ENCODE results near the gene ISLR. TPM values are rescaled to one million over a fixed set of nuclear protein-coding genes. Genes with fewer than 3 reads are reported as not detected.

Gene ISLR
- total and polyA plus RNA-seq, 2 experiments from 2014 or later: 125 to 127 TPM

DNA sequence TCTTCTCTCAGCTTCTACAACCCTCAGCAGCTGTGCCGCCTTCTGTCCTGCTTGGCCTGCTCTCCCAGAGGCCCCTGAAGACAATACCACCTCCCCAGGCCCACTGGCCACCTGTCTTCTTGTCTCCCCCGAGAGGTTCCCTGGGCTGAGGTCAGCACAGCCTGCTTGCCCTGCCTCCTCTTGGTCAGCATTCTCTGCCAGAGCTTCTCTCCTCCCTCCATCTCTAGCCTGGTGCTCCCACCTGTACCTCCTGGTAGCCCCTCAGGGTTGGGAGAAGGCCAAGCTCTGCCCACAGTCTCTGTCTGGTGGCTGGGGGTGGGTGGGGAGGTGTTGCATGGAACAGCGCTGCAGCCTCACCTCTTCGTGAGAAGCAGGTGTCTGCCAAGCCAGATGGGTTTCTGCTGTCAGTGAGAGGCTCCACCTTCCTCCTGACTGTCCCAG lies 5.6 kb upstream of the ISLR start:
- Histone ChIP-seq H3K4me1 (ENCODE audit: insufficient read depth) (peaks cover 4% of the 10 kb centered on the region; the same call in 1 of the 2 replicates), H3K27ac (no peak overlapping the region), H3K79me2 (ENCODE audit: insufficient read depth) (no peaks in the 10 kb centered on the region), H3K36me3 (ENCODE audit: low read depth) (no peaks in the 10 kb centered on the region), H2AFZ (no peak overlapping the region), H3K4me3 (no peak overlapping the region), H3K9me3 (ENCODE audit: low read depth) (no peaks in the 10 kb centered on the region), H3K27me3 (replicated peaks; ENCODE audit: insufficient read depth) (no peaks in the 10 kb centered on the region), H3K9me2 (ENCODE audit: insufficient read depth) (no peaks in the 10 kb centered on the region), H3K4me2 (ENCODE audit: unreplicated experiment) (no peak overlapping the region), H3F3A (ENCODE audit: insufficient read depth) (no peaks in the 10 kb centered on the region), H3K9ac (no peak overlapping the region), H4K20me1 (ENCODE audit: insufficient read depth) (no peaks in the 10 kb centered on the region)
- no peak for DNase-seq
- in situ Hi-C loops (cut with MboI): no loop called here
- WGBS, 2 experiments (ENCODE audit: low coverage in 1 of 2, low lambda C conversion rate in 2 of 2, missing lambda C conversion rate in 2 of 2): 82 to 87% methylated on average over 4 of the region's 4 CpGs
- TF ChIP-seq EZH2 (IDR thresholded peaks at IDR 0.05; ENCODE audit: insufficient read depth, poor library complexity, severe bottlenecking) (no peak), EZH2phosphoT487 (IDR thresholded peaks at IDR 0.05; ENCODE audit: insufficient read depth, low read depth) (no peak)

DNA sequence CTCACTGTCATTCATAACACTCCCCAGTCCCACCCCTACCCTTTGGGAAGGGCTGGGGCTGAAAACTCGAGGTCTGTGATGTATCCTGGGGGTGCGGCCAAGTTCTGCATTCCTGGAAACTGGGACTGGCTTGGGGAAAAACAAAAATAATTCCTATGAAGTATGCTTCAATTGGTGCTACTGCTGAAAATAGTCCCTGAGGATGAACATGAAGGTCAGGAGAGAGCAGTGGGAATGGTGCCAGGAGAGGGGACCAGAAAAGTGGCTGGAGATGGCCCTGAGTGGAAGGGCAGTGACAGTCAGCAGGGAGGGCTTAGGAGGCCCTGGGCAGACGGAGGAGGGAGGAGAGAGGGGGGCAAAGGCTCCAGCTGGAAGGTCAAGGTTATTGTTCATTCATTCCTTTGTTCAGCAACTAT lies 4.8 kb upstream of the ISLR start:
- Histone ChIP-seq H3F3A (ENCODE audit: insufficient read depth) (0 out of 2 replicates have a peak, but pooled peaks cover 4% of the 10 kb centered on the region), H3K4me1 (ENCODE audit: insufficient read depth) (peaks cover 11% of the 10 kb centered on the region), H3K4me3 (no peak overlapping the region), H3K4me2 (ENCODE audit: unreplicated experiment) (no peak overlapping the region), H3K27me3 (replicated peaks; ENCODE audit: insufficient read depth) (no peaks in the 10 kb centered on the region), H3K9ac (no peak overlapping the region), H3K36me3 (ENCODE audit: low read depth) (no peaks in the 10 kb centered on the region), H3K79me2 (ENCODE audit: insufficient read depth) (no peaks in the 10 kb centered on the region), H3K27ac (no peak overlapping the region), H2AFZ (no peak overlapping the region), H4K20me1 (ENCODE audit: insufficient read depth) (no peaks in the 10 kb centered on the region), H3K9me2 (ENCODE audit: insufficient read depth) (no peaks in the 10 kb centered on the region), H3K9me3 (ENCODE audit: low read depth) (no peaks in the 10 kb centered on the region)
- DNase-seq: no peak
- in situ Hi-C loops (cut with MboI): no loop called here
- 41 to 54% methylated on average over 3 of the region's 3 CpGs for WGBS, 2 experiments (ENCODE audit: low coverage in 1 of 2, low lambda C conversion rate in 2 of 2, missing lambda C conversion rate in 2 of 2)
- TF ChIP-seq EZH2 (IDR thresholded peaks at IDR 0.05; ENCODE audit: insufficient read depth, poor library complexity, severe bottlenecking) (no peak), EZH2phosphoT487 (IDR thresholded peaks at IDR 0.05; ENCODE audit: insufficient read depth, low read depth) (no peak)

DNA sequence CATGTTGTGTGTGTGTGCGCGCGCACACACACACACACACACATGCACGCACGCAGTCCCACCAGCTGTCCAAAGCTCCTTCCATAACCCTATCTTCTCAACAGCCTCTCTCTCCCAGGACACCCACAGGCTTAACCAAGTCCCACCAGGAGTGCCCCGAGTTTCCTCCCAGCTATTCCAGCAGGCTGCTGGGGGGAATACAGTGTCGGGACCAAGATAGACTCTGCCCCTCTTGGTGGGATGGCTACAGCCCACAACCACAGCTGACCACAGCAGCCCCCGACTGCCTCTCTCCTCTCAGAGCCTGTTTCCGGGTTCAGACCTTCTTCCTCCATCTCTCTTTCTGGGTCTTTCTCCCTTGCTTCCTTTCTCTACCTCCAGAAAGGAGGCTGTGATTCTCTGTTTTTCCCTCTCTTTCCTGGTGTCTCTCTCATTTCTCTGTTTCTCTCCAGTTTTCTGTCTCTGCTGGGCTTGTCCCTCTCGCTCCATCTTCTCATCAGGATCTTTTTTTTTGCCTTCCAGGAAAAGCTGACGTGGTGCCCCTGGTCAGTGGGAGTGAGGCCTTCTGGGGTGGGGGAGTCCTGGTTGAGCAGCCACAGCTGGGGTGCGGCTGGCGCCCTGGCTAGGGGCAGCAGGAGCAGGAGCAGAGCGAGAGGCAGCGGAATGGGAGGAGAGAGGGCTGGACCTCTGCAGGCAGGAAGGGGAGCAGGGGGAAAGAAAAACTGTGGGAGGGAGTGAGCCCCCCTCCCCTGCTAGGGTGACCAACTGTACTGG lies 3.3 kb upstream of the ISLR start:
- H3F3A ChIP-seq (ENCODE audit: insufficient read depth): 0 out of 2 replicates have a peak, but pooled peaks cover 4% of the 10 kb centered on the region
- no peak overlapping the region for H3K9ac ChIP-seq
- in situ Hi-C loops (cut with MboI): no loop called here
- H3K4me3 ChIP-seq: no peak overlapping the region
- H4K20me1 ChIP-seq (ENCODE audit: insufficient read depth): no peaks in the 10 kb centered on the region
- no peaks in the 10 kb centered on the region for H3K36me3 ChIP-seq (ENCODE audit: low read depth)
- no peak overlapping the region for H3K4me2 ChIP-seq (ENCODE audit: unreplicated experiment)
- H3K9me2 ChIP-seq (ENCODE audit: insufficient read depth): no peaks in the 10 kb centered on the region
- no peak for DNase-seq
- no peaks in the 10 kb centered on the region for H3K27me3 ChIP-seq (replicated peaks; ENCODE audit: insufficient read depth)
- TF ChIP-seq EZH2phosphoT487 (IDR thresholded peaks at IDR 0.05; ENCODE audit: insufficient read depth, low read depth) (no peak), EZH2 (IDR thresholded peaks at IDR 0.05; ENCODE audit: insufficient read depth, poor library complexity, severe bottlenecking) (no peak)
- H3K9me3 ChIP-seq (ENCODE audit: low read depth): no peaks in the 10 kb centered on the region
- H3K4me1 ChIP-seq (ENCODE audit: insufficient read depth): peaks cover 18% of the 10 kb centered on the region
- 87 to 90% methylated on average over 15 of the region's 15 CpGs for WGBS, 2 experiments (ENCODE audit: low coverage in 1 of 2, low lambda C conversion rate in 2 of 2, missing lambda C conversion rate in 2 of 2)
- no peak overlapping the region for H2AFZ ChIP-seq
- H3K27ac ChIP-seq: no peak overlapping the region
- H3K79me2 ChIP-seq (ENCODE audit: insufficient read depth): peaks cover 4% of the 10 kb centered on the region; the same call in 1 of the 2 replicates

DNA sequence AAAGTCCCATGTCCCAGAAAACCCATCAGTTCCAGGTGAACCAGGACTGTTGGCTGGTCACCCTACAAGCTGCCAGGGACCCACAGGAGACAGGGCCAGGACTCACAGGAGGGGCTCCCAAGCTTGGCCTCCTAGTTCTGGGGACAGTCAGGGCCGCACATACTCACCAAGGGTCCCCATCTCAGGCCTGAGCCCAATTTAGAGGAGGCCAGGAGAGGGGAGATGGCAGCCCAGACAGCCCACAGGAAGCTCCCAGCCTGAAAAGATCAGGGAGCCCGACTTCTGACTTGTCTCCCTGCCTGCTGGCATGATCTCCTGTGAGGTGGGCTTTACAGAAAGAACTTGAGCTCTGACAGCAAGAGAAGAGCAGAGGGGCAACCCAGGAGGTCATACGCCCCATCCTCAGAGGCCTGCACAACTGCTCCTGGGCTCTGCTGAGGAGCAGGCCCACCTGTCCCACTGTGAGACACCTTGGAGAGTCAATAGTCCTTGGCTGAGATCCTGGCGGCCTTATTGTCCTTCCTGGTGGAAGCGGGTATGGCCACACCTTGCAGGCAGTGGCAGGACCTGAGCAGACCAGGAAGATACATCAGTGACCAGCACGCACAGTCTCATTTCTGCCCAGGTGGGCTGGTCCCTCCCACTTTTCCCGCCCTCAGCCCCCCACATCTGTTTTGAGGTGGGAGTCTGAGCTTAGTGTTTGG lies 2.5 kb upstream of the ISLR start:
- no peak for DNase-seq
- H3K4me2 ChIP-seq (ENCODE audit: unreplicated experiment): no peak overlapping the region
- no peaks in the 10 kb centered on the region for H3K36me3 ChIP-seq (ENCODE audit: low read depth)
- H3K9ac ChIP-seq: no peak overlapping the region
- H3K4me3 ChIP-seq: no peak overlapping the region
- peaks cover 4% of the 10 kb centered on the region; the same call in 1 of the 2 replicates for H3K79me2 ChIP-seq (ENCODE audit: insufficient read depth)
- WGBS, 2 experiments (ENCODE audit: low coverage in 1 of 2, low lambda C conversion rate in 2 of 2, missing lambda C conversion rate in 2 of 2): 96 to 97% methylated on average over 7 of the region's 7 CpGs
- no peaks in the 10 kb centered on the region for H3K9me3 ChIP-seq (ENCODE audit: low read depth)
- H3K27ac ChIP-seq: no peak overlapping the region
- H2AFZ ChIP-seq: no peak overlapping the region
- in situ Hi-C loops (cut with MboI): no loop called here
- H4K20me1 ChIP-seq (ENCODE audit: insufficient read depth): no peaks in the 10 kb centered on the region
- H3F3A ChIP-seq (ENCODE audit: insufficient read depth): 0 out of 2 replicates have a peak, but pooled peaks cover 4% of the 10 kb centered on the region
- no peak for TF ChIP-seq EZH2 (IDR thresholded peaks at IDR 0.05; ENCODE audit: insufficient read depth, poor library complexity, severe bottlenecking)
- H3K4me1 ChIP-seq (ENCODE audit: insufficient read depth): peaks cover 18% of the 10 kb centered on the region
- H3K27me3 ChIP-seq (replicated peaks; ENCODE audit: insufficient read depth): no peaks in the 10 kb centered on the region
- no peaks in the 10 kb centered on the region for H3K9me2 ChIP-seq (ENCODE audit: insufficient read depth)
